ENCODE data around the gene ADAMTS7.

- TF ChIP-seq, protein P1, sequence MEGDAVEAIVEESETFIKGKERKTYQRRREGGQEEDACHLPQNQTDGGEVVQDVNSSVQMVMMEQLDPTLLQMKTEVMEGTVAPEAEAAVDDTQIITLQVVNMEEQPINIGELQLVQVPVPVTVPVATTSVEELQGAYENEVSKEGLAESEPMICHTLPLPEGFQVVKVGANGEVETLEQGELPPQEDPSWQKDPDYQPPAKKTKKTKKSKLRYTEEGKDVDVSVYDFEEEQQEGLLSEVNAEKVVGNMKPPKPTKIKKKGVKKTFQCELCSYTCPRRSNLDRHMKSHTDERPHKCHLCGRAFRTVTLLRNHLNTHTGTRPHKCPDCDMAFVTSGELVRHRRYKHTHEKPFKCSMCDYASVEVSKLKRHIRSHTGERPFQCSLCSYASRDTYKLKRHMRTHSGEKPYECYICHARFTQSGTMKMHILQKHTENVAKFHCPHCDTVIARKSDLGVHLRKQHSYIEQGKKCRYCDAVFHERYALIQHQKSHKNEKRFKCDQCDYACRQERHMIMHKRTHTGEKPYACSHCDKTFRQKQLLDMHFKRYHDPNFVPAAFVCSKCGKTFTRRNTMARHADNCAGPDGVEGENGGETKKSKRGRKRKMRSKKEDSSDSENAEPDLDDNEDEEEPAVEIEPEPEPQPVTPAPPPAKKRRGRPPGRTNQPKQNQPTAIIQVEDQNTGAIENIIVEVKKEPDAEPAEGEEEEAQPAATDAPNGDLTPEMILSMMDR (conservative IDR thresholded peaks at IDR 0.05; ENCODE audit: low read depth, low read length) = no peak
- TF ChIP-seq EZH2 (IDR thresholded peaks at IDR 0.05; ENCODE audit: low read length, unreplicated experiment) = no peak
- no peak for TF ChIP-seq EZH2phosphoT487 (IDR thresholded peaks at IDR 0.05; ENCODE audit: borderline replicate concordance, low read length)
Measured at GRCh38 chr15:78775472-78775871, 35.8 kb downstream of the ADAMTS7 start.

All from PC-3 (cell line).